GM19025 (cell line): ENCODE results near the gene SERINC3.
A peak's percentile ranks its signal among the peaks of the same experiment; 100 is the strongest.
"Not testable (repeated sequence)": the region's sequence is repeated elsewhere in the genome, so short reads cannot be mapped to it uniquely, and the experiment has no call there.

Experiments
- ATAC-seq: cut with Tn5 transposase; IDR thresholded peaks from one replicate; pipeline ENCODE4 v1.9.1; 2021; ENCODE audit warnings: mild to moderate bottlenecking, low read depth, moderate library complexity; ENCODE audit not compliant: unreplicated experiment

Gene SERINC3

DNA sequence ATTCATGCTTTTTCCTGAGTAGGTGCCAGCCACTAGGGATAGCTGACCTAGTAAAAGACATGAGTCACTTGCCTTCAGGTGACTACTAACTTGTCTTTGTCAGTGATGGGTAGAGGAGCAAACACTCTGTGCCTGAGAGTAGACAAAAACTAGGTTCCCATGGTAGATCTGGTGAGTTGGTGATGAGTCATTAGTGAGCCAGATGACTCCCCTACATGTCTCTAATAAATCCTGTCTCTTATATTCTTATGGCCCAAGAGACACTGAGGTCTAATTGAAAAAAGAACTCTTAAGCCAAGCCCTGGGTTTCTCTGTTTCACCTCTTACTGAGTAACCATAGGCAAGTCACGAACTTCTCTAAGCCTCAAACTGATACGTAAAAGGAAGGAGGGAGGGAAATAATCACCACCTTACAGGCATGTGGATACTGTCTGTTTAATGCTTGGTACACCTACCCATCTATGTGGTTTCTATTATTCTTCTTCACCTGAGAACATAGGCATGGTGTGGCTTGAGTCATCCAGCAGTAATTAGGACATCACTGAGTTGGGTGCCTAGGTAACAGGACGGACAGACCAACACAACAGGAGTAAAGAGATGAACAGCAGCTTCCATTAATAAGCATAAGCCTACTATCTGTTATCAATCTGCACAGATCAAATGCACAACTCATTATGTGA, 25.9 kb downstream of the SERINC3 start:
- no peak for ATAC-seq

DNA sequence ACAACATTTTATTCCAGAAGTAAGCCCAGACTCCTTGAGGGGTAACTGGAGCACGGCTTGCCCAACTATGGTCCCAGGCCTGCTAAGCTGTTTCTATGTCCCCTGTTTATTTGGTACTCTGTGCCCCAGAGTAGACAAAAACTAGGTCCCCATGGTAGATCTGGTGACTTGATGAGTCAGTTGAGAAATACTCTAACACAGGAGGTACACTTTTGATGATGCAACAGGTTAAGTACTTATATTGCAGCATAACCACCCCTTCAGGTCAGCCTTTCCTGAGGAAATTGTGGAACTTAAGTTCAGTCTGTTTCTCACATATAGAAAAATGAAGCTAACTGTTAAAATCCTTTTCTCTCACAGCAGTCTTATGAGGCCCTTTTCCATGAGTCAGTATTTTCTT, 26.6 kb downstream of the SERINC3 start:
- no peak for ATAC-seq

DNA sequence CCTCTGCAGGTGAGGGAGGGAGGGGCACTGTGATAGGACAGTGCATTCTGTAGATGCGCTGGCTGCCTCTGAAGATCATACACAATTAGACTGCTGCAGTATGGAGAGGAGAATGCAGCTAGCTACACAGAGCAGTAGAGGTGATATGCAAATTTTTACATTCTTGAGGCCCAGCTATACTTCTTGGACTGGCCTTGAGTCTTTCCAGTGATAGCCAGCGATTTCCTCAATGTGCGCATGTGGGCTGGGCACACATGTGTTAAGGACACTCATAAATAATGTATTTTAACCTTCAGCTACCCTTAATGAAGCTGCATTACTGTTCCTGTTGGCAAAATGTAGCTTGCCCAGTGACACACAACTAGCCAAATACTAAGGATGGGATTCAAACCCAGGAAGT, 27.2 kb downstream of the SERINC3 start:
- no peak for ATAC-seq

DNA sequence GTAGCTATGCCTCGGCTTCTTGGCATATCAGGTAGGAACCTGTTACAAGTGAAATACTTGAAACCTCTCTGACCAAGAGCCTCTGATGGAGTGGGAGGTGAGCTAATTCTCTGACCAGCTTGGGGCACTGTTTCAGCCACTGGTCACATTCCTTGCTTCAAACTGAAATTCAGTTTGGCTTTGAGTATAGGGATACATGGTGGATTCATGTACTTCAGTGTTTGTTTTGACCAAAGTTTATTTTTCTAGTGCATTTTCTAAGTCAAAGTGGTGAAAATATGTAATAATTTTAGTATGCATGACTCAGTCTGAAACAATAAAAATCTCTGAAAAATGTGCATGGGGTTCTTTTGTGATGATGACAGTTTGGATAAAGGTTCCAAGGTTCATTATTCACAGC, 27.6 kb downstream of the SERINC3 start:
- no peak for ATAC-seq

DNA sequence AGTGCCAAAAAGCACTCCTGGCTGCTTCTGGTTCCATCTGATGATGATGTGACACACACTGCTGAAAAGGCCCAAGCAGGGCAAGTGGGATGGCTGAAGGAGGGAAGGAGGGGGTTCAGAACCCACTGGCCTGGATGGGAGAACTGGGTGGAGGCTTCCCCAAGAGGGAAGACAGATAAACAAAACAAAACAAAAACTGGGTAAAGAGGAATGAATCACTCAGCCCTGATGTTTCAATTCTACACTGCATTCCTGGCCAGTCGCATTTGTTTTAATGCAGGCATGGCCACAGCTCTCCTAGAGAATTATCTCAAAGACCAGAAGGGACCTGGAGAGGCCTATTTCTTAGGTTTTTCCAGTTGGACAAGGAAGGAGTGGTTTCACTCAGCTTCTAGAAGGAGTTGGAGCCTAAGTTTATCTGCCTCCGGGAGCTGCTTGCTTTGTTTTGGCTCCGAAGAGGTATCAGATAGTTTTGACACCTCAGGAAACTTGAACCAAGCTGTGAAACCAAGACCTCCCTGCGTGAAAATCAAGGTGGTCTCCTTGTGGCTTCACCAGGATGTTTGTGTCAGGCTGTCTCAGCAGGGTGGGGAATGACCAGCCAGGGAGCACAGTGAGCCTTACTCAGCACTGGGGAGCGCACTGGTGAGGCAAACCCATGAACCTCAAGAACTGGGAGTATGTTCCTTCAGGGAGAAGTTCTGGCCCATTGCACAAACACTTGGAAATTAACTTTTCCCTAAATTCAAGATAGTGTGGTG, 30.1 kb downstream of the SERINC3 start:
- ATAC-seq, result no peak

DNA sequence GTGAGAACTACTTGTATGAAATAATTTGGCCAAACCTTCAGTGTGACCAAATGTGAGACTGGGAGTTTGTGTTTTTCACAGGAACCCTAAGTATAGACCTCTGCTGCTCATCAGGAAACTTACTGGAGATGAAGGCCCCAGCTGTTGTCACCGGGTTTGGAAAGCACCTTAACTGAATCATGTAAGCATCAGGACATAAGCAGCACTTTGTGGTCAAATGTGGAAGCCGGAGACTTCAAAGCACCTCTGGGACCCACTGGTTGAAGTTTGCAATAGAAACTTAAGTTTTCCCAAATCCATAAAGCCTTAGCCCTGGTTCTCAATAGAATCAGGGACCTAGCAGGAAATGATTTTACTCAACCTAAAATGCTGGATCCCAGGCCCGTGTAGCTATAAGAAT, 31.9 kb downstream of the SERINC3 start:
- ATAC-seq, result no peak

DNA sequence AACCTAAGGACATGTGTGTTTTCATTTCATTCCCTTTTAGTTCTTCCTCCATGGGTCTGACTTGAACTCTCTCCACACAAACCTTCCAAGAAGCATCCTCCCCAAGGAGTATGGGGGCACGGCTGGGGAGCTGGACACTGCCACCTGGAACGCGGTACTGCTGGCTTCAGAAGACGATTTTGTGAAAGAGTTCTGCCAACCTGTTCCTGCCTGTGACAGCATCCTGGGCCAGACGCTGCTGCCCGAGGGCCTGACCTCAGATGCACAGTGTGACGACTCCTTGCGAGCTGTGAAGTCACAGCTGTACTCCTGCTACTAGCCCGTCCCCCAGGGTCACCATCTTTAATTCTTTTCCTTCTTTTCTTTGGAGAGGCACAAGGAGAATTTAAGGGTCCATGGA, 32.6 kb downstream of the SERINC3 start:
- ATAC-seq, result no peak

DNA sequence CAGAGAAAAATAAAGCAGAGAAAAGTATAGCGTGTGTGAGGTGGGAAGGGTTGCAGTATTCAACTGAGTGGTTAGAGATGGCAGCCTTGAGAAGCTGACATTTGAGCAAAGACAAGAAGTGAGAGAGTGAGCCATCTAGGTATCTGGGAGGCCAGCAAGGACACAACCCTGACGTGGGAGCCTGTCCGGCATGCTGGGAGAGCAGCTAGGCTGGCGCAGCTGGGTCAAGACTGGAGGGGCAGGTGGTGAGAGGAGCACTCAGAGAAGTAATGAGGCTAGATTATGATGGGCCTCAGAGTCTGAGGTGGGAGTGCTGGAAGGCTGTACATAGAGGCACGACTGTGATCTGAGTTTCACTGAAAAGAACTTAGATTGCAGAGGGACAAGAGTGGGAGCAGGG, 33.3 kb downstream of the SERINC3 start:
- no peak for ATAC-seq

DNA sequence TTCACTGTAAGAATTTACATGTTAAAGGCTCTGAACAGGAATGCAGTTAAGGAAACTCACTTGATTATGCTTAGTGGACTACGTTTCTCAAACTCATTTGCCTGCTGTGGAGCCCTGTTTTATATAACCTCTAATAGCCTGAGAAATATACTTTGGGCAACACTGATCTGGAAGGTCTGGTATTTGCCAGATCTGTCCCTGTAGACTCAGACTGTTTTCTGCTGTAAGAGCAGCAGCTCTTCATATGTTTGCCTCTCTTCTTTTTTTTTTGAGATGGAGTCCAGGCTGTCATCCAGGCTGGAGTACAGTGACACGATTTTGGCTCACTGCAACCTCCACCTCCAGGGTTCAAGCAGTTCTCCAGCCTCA, 36.1 kb downstream of the SERINC3 start:
- ATAC-seq, result no peak

DNA sequence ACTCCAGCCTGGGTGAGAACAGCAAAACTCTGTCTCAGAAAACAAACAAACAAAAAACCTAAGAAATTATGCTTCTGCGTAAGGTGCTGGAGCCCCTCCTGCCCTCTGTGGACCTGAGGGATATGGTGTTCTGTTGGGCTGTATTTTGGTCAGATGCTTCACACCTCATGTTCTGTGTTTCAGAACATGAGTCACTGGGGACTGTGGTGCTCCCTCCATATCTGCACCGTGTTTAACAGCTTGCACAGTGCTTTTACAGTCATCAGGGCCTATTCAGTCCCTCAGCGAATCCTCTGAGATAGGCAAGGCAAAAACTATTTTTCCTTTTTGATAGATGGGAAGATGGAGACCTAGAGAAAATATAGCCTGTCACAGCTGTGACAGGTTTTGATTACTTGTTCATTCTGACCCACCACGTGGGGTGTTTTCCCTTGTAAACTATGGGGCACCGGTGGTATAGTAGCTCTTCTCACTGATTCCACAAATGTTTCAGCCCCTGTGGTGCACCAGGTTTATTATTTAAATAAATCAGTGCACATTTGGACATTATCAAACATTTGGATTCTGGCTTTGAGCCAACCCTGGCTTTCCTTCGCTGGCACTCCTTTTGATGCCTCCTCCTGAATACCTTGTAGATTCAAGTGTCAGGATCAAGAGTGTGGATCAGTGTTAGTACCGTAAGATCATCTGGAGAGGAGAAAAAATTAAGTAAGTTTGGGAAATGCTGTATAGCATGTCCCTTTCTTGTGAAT, 36.6 kb downstream of the SERINC3 start:
- no peak for ATAC-seq

DNA sequence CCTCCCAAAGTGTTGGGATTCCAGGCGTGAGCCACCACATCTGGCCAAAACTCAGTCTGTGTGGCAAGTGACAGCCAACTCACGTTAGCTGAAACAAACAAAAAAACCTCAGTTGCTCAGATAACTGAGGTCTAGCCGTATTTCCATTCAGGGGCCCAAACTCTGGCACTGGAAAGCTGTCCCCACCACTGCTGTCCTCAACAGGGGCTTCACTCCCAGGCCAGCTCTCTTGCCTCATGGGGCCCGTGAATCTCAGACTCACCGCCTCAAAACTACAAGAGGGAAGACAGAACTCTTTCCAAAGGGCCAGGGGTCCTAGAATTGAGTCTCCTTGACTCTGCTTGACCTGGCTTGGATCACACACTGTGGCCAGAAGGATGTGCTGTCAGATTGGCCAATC, 38.8 kb downstream of the SERINC3 start:
- no peak for ATAC-seq

DNA sequence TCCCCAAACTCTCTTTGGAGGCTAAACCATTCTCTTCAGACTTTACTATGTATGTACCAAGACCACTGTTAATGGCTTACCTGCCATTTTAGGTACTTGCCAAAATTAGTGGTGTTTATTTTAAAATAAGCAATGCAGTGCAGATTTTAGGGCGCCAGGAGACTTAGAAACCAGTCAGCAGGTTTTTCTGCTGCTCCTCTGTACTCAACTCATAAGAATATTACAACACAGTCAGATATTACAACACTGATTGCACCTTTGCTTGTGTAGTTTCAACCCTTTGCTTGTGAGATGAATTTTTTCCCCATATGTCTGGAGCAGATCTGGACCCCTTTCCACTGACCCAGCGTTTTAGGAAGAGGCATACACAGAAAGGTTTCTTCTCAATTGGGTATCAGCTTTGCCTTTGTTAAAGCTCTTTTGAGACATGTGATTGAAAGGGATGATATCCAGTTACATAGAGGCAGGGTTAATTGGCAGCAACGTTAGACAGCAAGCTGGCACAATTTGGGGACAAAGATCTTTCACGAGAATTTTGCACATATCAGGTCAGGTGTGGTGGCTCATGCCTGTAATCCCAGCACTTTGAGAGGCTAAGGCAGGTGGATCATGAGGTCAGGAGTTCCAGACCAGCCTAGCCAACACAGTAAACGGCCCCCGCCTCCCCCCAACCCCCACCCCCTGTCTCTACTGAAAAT, 40.0 kb downstream of the SERINC3 start:
- no peak for ATAC-seq

DNA sequence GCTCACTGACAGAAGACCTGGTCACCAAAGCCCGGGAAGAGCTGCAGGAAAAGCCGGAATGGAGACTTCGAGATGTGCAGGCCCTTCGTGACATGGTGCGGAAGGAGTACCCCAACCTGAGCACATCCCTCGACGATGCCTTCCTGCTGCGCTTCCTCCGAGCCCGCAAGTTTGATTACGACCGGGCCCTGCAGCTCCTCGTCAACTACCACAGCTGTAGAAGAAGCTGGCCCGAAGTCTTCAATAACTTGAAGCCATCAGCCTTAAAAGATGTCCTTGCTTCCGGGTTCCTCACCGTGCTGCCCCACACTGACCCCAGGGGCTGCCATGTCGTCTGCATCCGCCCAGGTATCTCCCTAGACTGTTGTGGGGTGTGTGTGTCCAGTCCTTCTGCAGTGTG, 41.8 kb downstream of the SERINC3 start:
- no peak for ATAC-seq

DNA sequence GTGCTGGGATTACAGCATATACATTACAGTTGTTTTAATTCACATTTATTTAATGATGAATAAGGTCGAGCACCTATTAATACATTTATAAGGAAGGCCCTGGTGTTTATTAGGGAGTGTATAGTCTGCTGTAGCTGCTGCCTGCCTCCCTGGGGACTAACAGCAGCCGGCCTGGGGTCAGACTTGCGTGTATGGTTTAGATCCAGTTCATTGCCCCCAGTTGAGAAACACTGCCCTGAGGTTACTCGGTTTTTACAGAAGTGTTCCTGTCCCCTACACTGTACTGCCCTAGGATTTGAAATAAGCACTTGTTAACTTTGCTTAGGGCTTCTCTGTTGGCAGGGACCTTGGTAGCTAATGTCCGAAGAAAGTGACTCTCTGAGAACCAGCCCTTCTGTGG, 42.2 kb downstream of the SERINC3 start:
- no peak for ATAC-seq

DNA sequence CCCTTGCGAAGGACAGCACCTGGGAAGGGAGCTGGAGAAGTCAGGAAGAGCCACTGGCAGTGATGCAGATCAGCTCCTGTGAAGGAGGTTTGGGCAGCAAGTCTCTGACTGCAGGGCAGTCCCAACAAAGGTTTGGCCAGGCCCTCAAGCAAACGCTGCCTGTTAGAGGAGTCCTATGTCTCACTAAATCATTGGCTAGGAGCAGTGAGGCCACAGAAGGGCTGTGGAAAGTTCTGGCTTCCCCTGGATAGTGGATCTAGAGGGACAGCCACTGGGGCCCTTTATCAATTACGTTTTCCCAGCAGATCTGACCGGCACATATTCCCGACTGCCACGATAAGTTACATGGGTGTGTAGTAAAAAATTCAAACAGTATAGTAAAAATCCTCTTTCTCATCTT, 43.7 kb downstream of the SERINC3 start:
- no peak for ATAC-seq

DNA sequence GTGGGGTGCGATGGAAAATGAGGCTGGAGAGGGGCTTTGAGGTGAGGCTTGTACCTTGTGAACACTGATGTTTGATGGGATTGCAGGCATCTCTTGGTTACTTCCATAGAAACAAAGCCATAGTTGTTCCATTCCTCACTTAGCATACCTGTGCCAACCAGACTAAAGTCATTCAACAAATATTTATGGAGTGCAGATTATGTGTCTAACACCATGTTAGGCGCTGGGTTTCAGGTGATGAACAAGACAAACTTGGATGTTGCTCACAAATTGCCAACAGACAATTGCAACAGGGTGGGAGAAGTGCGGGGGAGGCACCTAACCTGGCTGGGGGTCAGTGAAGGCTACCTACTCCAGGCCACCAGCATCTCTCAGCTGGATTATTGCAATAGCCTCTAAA, 44.7 kb downstream of the SERINC3 start:
- no peak for ATAC-seq

DNA sequence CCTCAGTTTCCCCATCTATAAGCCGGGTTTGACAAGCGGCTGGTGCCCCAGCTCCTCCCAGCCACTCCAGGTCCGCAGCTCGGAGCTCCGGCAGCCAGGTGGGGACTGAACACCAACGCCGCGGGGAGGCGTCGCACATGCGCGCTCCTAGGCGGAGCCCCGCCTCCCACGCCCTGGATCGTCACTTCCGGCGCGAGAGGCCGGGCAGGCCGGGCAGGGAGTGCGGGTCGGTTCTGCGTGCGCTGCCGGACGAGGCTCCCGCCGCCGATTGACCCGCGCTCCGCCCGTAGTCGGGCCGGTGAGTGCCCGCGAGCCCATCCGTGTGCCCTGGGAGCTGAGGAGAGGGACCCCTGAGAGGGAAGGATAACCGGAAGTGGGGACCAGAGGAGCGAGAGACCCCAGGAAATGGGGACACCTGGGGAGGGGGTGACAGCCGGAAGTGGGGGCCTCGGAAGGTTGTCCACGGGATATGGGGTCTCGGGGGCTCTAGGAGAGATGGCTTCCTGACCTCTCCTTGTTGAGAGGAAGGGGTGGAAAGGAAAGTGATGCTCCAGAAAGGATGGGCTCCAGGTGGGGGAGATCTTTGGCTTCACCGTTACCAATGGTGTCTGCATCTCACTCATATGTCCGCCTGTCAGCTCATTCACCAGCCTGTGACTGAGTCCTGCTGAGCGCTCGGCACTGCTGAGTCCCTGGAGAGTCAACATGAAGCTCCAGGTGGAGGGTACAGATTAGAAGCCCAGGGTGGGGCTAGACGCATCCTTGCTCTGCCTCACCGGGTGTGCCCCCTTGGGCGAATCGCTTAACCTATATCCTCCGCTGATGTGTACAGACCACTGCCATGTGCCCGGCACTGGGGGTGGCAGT, 45.9 kb downstream of the SERINC3 start, which contains the start of gene TTPAL:
TTPAL (plus strand) TSS at position 181 of the 867 bp plus-strand sequence. CDS start 4,126 bp downstream, outside the sequence.
- peak; percentile 92 for ATAC-seq

DNA sequence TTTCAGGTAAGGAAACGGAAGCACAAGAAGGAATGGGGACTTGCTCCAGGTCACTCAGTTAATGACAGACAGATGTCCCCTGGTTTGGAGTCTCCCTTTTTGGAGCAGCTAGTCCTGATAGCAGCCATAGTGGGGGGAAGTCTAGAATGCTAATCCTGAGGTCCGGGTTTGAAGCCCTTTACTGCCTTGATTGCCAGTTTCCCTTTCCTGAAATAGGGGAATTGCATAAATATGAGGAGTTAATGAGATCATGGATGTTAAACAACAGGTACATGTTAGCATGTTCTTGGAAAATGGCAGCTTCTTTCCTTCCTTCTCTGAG, 46.5 kb downstream of the SERINC3 start:
- ATAC-seq, result no peak

DNA sequence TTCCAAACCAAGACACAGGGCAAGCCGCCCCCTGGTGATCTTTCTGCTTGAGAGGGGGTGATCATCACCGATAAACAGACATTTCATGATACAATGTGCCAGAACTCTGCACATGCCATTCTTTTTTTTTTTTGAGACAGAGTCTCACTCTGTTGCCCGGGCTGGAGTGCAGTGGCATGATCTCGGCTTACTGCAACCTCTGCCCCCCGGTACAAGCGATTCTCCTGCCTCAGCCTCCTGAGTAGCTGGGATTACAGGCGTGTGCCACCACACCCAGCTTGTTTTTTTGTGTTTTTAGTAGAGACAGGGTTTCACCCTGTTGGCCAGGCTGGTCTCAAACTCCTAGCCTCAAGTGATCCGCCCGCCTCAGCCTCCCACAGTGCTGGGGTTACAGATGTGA, 49.6 kb downstream of the SERINC3 start:
- ATAC-seq, result not testable (repeated sequence)

DNA sequence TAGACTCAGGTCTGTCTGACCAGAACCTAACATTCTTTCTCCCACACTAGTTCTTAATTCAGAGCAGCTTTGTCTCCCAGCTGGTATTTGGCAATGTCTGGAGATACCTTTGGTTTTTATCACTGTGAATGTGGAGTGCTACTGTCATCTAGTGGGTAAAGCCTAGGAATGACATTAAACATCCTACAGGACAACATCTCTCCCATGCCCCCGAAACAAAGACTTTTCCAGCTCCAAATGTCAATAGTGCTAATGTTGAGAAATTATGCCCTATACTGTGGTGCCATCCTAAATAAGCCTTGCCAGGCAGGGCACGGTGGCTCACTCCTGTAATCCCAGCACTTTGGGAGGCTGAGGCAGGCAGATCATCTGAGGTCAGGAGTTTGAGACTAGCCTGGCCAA, 50.4 kb downstream of the SERINC3 start:
- no peak for ATAC-seq
